ENCODE results near the gene CBARP. TPM values are rescaled to one million over a fixed set of nuclear protein-coding genes. Genes with fewer than 3 reads are reported as not detected.

The CBARP gene
- total and polyA plus RNA-seq, 2 donors (not counting 3 experiments of a cell fraction or from before 2014, with no cell fraction given), result 3.5 to 9.2 TPM

DNA sequence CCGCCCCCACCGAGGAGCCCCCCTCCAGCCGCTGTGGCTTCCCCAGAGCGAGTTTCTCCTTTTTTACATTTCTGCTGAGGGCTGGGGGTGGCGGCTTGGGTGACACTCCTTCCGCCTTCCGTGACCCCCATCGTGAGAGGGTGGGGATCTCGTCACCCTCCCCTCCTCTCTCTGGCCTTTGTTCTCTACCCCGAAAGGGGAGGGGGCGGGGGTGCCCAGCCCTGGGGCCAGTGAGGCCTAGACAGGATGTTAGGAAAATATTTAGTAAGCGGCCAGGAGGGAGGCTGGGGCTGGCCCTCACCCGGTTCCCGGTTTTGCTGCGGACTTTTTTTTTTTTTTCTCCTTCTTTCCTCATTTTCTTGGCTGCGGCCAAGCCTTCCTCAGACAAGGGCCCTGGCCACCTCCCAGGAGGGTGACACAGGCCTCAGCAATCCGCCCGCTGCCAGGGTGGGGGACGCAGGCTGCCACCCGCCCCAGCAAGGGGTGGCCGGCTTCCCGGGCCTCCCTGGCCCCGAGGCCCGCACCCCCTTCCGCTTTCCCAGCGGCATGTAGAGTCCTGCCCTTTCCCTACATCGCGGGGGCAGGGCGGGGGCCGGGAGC lies 14.5 kb upstream of the CBARP start:
- Histone ChIP-seq H3K9me3 (replicated peaks; ENCODE audit: control insufficient read depth, insufficient read depth, low read length) (no peaks in the 10 kb centered on the region), H3K27me3 (ENCODE audit: control insufficient read depth in 2 of 2, insufficient read depth in 2 of 2, low read length in 2 of 2) (no peaks in the 10 kb centered on the region), H3K4me2 (ENCODE audit: insufficient read depth, low read length) (peak overlapping the region; percentile 66), H2AFZ (ENCODE audit: low read depth, low read length) (no peak overlapping the region), H3K9me1 (replicated peaks; ENCODE audit: control insufficient read depth, extremely low read depth, insufficient read depth, low read length) (no peaks in the 10 kb centered on the region), H4K20me1 (replicated peaks; ENCODE audit: control insufficient read depth, extremely low read depth, insufficient read depth, low read length) (no peaks in the 10 kb centered on the region), H3K79me2 (ENCODE audit: control insufficient read depth, insufficient read depth, low read length) (peaks cover 65% of the 10 kb centered on the region), H3K4me1 (ENCODE audit: control insufficient read depth, extremely low read depth, insufficient read depth, low read length) (peaks cover 27% of the 10 kb centered on the region), H3K36me3 (ENCODE audit: control insufficient read depth in 2 of 2, extremely low read depth in 1 of 2, insufficient read depth in 2 of 2, low read length in 2 of 2) (peaks cover 28 to 36% of the 10 kb centered on the region in 2 experiments), H3K9ac (replicated peaks; ENCODE audit: extremely low read depth, insufficient read depth, low read length) (peak overlapping the region; percentile 69), H3K4me3 (replicated peaks in 1 of 3; ENCODE audit: insufficient read depth in 1 of 3, low read depth in 1 of 3, low read length in 3 of 3) (peak overlapping the region; percentile 40 to 88 (median 85)), H3K27ac (ENCODE audit: insufficient read depth, low read depth, low read length) (peak overlapping the region; percentile 90)
- dilution Hi-C loops (cut with MboI; ENCODE audit: extremely low pct_ligation_motif_present, low sequenced_read_pairs) (no loop called here), intact Hi-C loops (cut with micrococcal nuclease) (loop anchor here (1.0 kb wide), 1 partner anchor 8 kb away; no protein-coding TSS in a partner anchor)
- no TSS peak for BruUV-seq (replicated peaks)
- FAIRE-seq, result peak; percentile 95
- TF ChIP-seq POLR2AphosphoS5 (IDR thresholded peaks at IDR 0.05; ENCODE audit: insufficient read depth, low read depth, low read length), result peak; percentile 57
- TF ChIP-seq GATA2 (IDR thresholded peaks at IDR 0.05; ENCODE audit: insufficient read depth, insufficient read length, low read depth, low read length), result no peak
- POLR2A ChIA-PET, result interaction anchor here (0.6 to 2.2 kb wide), 7 partner anchors 8 to 149 kb away, joined by 3 to 34 read pairs (median 8); partner anchors contain the start of gene CIRBP
- DNase-seq (ENCODE audit: low read depth, low spot score), result peak; percentile 89
- CTCF ChIA-PET, result interaction anchor here (1.2 to 2.2 kb wide), 4 partner anchors 8 to 14 kb away, joined by 4 to 89 read pairs (median 27); no protein-coding TSS in a partner anchor

DNA sequence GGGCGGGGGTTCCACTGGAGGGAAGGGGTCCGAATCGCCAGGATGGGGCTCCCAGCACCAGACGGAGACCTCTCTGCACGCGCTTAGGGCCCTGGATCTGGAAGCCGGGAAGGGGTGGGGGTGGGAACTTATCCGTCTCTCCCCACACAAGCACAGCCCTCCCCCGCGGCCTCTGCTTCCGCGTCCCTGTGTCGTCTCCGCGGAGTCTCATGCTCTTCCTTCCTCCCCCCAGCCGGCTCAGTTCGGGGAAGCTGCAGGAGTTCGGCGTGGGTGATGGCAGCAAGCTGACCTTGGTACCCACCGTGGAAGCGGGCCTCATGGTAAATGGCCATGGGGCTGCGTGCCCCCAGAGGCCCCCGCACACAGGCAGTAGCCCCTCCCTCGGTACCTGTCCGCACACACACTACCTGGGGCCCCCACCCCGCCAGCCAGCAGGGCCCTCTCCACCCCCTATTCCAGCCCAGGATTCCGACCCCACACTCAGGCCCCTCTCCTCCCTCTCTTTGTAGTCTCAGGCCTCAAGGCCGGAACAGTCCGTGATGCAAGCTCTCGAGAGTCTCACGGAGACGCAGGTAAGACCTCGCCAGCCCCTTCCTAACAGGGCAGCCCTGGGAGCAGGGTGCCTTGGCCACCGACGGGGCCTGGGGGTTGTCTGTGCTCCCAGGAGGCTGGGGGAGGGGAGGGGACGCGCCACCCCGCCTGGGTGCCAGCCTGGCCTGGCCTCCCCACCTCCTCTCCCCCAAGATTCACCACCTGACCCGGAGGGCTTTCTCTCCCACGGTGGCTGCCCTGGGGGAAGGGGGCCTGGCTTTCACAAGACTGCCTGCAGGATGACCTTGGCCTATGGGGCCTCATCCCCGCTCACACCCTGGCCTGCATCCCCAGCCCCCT lies 13.8 kb upstream of the CBARP start:
- Histone ChIP-seq H3K4me3 (replicated peaks in 1 of 3; ENCODE audit: insufficient read depth in 1 of 3, low read depth in 1 of 3, low read length in 3 of 3) (peak overlapping the region; percentile 60 to 88 (median 85)), H2AFZ (ENCODE audit: low read depth, low read length) (no peak overlapping the region), H3K9me1 (replicated peaks; ENCODE audit: control insufficient read depth, extremely low read depth, insufficient read depth, low read length) (no peaks in the 10 kb centered on the region), H3K4me1 (ENCODE audit: control insufficient read depth, extremely low read depth, insufficient read depth, low read length) (peaks cover 24% of the 10 kb centered on the region), H3K27me3 (ENCODE audit: control insufficient read depth in 2 of 2, insufficient read depth in 2 of 2, low read length in 2 of 2) (no peaks in the 10 kb centered on the region), H3K4me2 (ENCODE audit: insufficient read depth, low read length) (peak overlapping the region; percentile 66), H3K27ac (ENCODE audit: insufficient read depth, low read depth, low read length) (peak overlapping the region; percentile 90), H3K79me2 (ENCODE audit: control insufficient read depth, insufficient read depth, low read length) (peaks cover 59% of the 10 kb centered on the region), H3K9ac (replicated peaks; ENCODE audit: extremely low read depth, insufficient read depth, low read length) (peak overlapping the region; percentile 87), H4K20me1 (replicated peaks; ENCODE audit: control insufficient read depth, extremely low read depth, insufficient read depth, low read length) (no peaks in the 10 kb centered on the region), H3K9me3 (replicated peaks; ENCODE audit: control insufficient read depth, insufficient read depth, low read length) (no peaks in the 10 kb centered on the region), H3K36me3 (ENCODE audit: control insufficient read depth in 2 of 2, extremely low read depth in 1 of 2, insufficient read depth in 2 of 2, low read length in 2 of 2) (peaks cover 23 to 29% of the 10 kb centered on the region in 2 experiments)
- TF ChIP-seq EZH2 (IDR thresholded peaks at IDR 0.05; ENCODE audit: borderline replicate concordance, low read depth, low read length, severe bottlenecking) (no peak), POLR2A (IDR thresholded peaks at IDR 0.05; ENCODE audit: low read depth, low read length) (peak; percentile 36)
- FAIRE-seq, result peak; percentile 18
- dilution Hi-C loops (cut with MboI; ENCODE audit: extremely low pct_ligation_motif_present, low sequenced_read_pairs), result no loop called here
- intact Hi-C loops (cut with micrococcal nuclease), result loop anchor here (1.0 kb wide), 1 partner anchor 9 kb away; no protein-coding TSS in a partner anchor
- BruUV-seq (replicated peaks), result no TSS peak
- CTCF ChIA-PET, result interaction anchor here (1.3 kb wide), 1 partner anchor 15 kb away, joined by 4 read pairs; no protein-coding TSS in a partner anchor
- peak; percentile 56 for DNase-seq (ENCODE audit: low read depth, low spot score)
- POLR2A ChIA-PET, result no interaction called here
